Neural cell (in vitro differentiated cells): Measurements from ENCODE around the gene MBD5. TPM values are rescaled to one million over a fixed set of nuclear protein-coding genes. Genes with fewer than 3 reads are reported as not detected.

Experiments
- H2AFZ ChIP-seq: fragments of 200-600, 300-800 bp; sonication (generic), shearing (Covaris generic); 2 replicates; pipeline ENCODE4 v1.6.0; 2014; ENCODE audit warnings: low read depth, mild to moderate bottlenecking, antibody characterized with exemption, low read length, moderate library complexity
- H3F3A ChIP-seq: fragments of 200-600 bp; shearing (Covaris generic); 2 replicates; pipeline ENCODE4 v1.6.1; 2016; ENCODE audit warnings: mild to moderate bottlenecking, moderate library complexity, mixed read lengths, antibody characterized with exemption, low read length; ENCODE audit not compliant: insufficient read depth, poor library complexity, severe bottlenecking
- H3K27ac ChIP-seq: fragments of 200-600, 300-800 bp; sonication (generic), shearing (Covaris generic); 2 replicates; pipeline ENCODE4 v1.5.1; 2014; ENCODE audit warnings: mild to moderate bottlenecking, low read length, moderate library complexity
- H3K27me3 ChIP-seq: fragments of 300-800, 200-600 bp; sonication (generic), shearing (Covaris generic); 2 replicates; pipeline ENCODE4 v1.6.0; 2014; ENCODE audit warnings: mild to moderate bottlenecking, low read depth, low read length, moderate library complexity; ENCODE audit not compliant: insufficient read depth
- H3K36me3 ChIP-seq: fragments of 300-800, 200-600 bp; sonication (generic), shearing (Covaris generic); 2 replicates; pipeline ENCODE4 v1.5.1; 2014; ENCODE audit warnings: mild to moderate bottlenecking, antibody characterized with exemption, low read length, moderate library complexity; ENCODE audit not compliant: insufficient read depth
- H3K4me2 ChIP-seq: fragments of 300-800, 200-600 bp; sonication (generic), shearing (Covaris generic); 2 replicates; pipeline ENCODE4 v1.6.0; 2014; ENCODE audit warnings: mild to moderate bottlenecking, low read length
- H3K4me3 ChIP-seq: fragments of 300-800, 200-600 bp; sonication (generic), shearing (Covaris generic); 2 replicates; pipeline ENCODE4 v1.5.1; 2014; ENCODE audit warnings: mild to moderate bottlenecking, low read length, moderate library complexity
- H3K79me2 ChIP-seq: fragments of 200-600 bp; shearing (Covaris generic); replicated peaks from 2 replicates; pipeline ENCODE4 v1.6.0; 2014; ENCODE audit warnings: mild to moderate bottlenecking, low read length, moderate library complexity; ENCODE audit not compliant: insufficient read depth
- H3K9ac ChIP-seq: fragments of 300-800, 200-600 bp; sonication (generic), shearing (Covaris generic); 2 replicates; pipeline ENCODE4 v1.6.1; 2016; ENCODE audit warnings: mild to moderate bottlenecking, low read length, mixed read lengths
- H3K9me2 ChIP-seq: fragments of 200-600 bp; shearing (Covaris generic); 2 replicates; pipeline ENCODE4 v1.6.1; 2016; ENCODE audit warnings: mild to moderate bottlenecking, low read length, mixed read lengths; ENCODE audit not compliant: insufficient read depth
- H3K9me3 ChIP-seq: fragments of 200-600, 300-800 bp; sonication (generic), shearing (Covaris generic); 2 replicates; pipeline ENCODE4 v1.6.1; 2016; ENCODE audit warnings: mild to moderate bottlenecking, mixed run types, low read length, moderate library complexity, mixed read lengths
- H4K20me1 ChIP-seq: fragments of 200-600 bp; shearing (Covaris generic); 2 replicates; pipeline ENCODE4 v1.6.1; 2016; ENCODE audit warnings: mild to moderate bottlenecking, mixed run types; ENCODE audit not compliant: insufficient read depth
- CTCF ChIP-seq: fragments of 450-650 bp; IDR thresholded peaks from 2 replicates; pipeline ENCODE4 v1.5.1; 2014; ENCODE audit warnings: antibody characterized with exemption, mild to moderate bottlenecking, moderate library complexity; ENCODE audit not compliant: poor library complexity, severe bottlenecking
- EP300 ChIP-seq: fragments of 450-650 bp; conservative IDR thresholded peaks from 2 replicates; pipeline ENCODE4 v1.6.1; 2014; ENCODE audit warnings: antibody characterized with exemption, mild to moderate bottlenecking, moderate library complexity; ENCODE audit not compliant: poor library complexity, severe bottlenecking
- EZH2 ChIP-seq: fragments of 200-600, 300-800 bp; shearing (Covaris generic), sonication (generic); IDR thresholded peaks from 2 replicates; pipeline ENCODE4 v1.6.1; 2014; ENCODE audit warnings: antibody characterized with exemption, low read length, borderline replicate concordance, mild to moderate bottlenecking; ENCODE audit not compliant: insufficient read depth, poor library complexity, severe bottlenecking
- MXI1 ChIP-seq: fragments of 450-650 bp; conservative IDR thresholded peaks from 2 replicates; pipeline ENCODE4 v1.6.1; 2014; ENCODE audit warnings: antibody characterized with exemption, mild to moderate bottlenecking; ENCODE audit not compliant: poor library complexity, severe bottlenecking
- POLR2AphosphoS5 ChIP-seq: IDR thresholded peaks from 2 replicates; pipeline ENCODE4 v1.6.1; 2012
- RAD21 ChIP-seq: fragments of 450-650 bp; conservative IDR thresholded peaks from 2 replicates; pipeline ENCODE4 v1.6.1; 2014; ENCODE audit warnings: antibody characterized with exemption, mild to moderate bottlenecking, moderate library complexity
- REST ChIP-seq: IDR thresholded peaks from 2 replicates; pipeline ENCODE4 v1.6.1; 2012; ENCODE audit warnings: borderline replicate concordance
- SMC3 ChIP-seq: fragments of 450-650 bp; conservative IDR thresholded peaks from 2 replicates; pipeline ENCODE4 v1.6.1; 2014; ENCODE audit warnings: antibody characterized with exemption, mild to moderate bottlenecking, moderate library complexity; ENCODE audit not compliant: poor library complexity
- TAF1 ChIP-seq: IDR thresholded peaks from 2 replicates; pipeline ENCODE4 v1.6.1; 2012; ENCODE audit warnings: low read depth
- polyA plus RNA-seq: library from polyadenylated mRNA; depleted of rRNA; stranded (reverse); fragments of >200 nt; gene quantifications from 2 replicates; pipeline ENCODE4 v1.2.3, GENCODE V29; 2014

The MBD5 gene
- polyA plus RNA-seq, 1 donor from 2014 or later = 9.7 TPM

GRCh38 chr2:148238561-148238960, 217.7 kb downstream of the MBD5 start:
- Histone ChIP-seq H2AFZ (no peak overlapping the region), H4K20me1 (no peaks in the 10 kb centered on the region), H3K9me3 (peaks cover 5% of the 10 kb centered on the region), H3K27me3 (no peaks in the 10 kb centered on the region), H3K4me3 (no peak overlapping the region), H3K79me2 (peaks cover under 1% of the 10 kb centered on the region), H3K9ac (no peak overlapping the region), H3F3A (no peaks in the 10 kb centered on the region), H3K27ac (no peak overlapping the region), H3K36me3 (peaks cover 4% of the 10 kb centered on the region), H3K9me2 (no peaks in the 10 kb centered on the region), H3K4me2 (no peak overlapping the region)
- no peak for TF ChIP-seq MXI1
- TF ChIP-seq EZH2 = no peak
- TF ChIP-seq POLR2AphosphoS5 = no peak
- TF ChIP-seq SMC3 = no peak
- TF ChIP-seq TAF1 = no peak
- TF ChIP-seq EP300 = no peak
- TF ChIP-seq REST = no peak
- no peak for TF ChIP-seq CTCF
- no peak for TF ChIP-seq RAD21

DNA sequence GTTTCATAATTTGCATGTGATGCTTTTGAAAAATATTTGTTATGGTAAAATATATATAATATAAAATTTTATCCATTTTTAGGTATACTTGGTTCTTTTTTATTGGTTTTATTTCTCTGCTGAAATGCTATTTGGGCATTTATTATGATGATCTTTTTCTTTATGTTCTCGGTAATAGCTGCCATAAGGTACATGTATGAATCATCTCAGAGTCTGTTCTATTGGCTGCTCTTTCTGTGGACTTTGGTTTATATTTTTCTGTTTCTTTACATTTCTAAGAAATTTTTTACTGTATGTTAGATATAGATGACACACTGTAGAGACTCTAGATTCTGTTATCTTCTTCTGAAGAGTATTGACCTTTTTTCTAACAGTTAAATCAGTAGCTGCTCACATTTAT, 219.9 kb downstream of the MBD5 start:
- TF ChIP-seq SMC3 (no peak), REST (no peak), RAD21 (no peak), CTCF (no peak), EP300 (no peak), TAF1 (no peak), MXI1 (no peak), POLR2AphosphoS5 (no peak), EZH2 (no peak)
- Histone ChIP-seq H3K27me3 (no peaks in the 10 kb centered on the region), H3K9me3 (peaks cover 5% of the 10 kb centered on the region), H3K27ac (no peak overlapping the region), H3K4me2 (no peak overlapping the region), H4K20me1 (no peaks in the 10 kb centered on the region), H3K79me2 (peaks cover 5% of the 10 kb centered on the region), H3K9me2 (no peaks in the 10 kb centered on the region), H3K9ac (no peak overlapping the region), H3K4me3 (no peak overlapping the region), H3F3A (no peaks in the 10 kb centered on the region), H2AFZ (no peak overlapping the region), H3K36me3 (peaks cover 4% of the 10 kb centered on the region)
